Neural cell (in vitro differentiated cells): Measurements from ENCODE around the gene SUGCT.

Experiments used
- CTCF ChIP-seq: fragments of 450-650 bp; IDR thresholded peaks from 2 replicates; pipeline ENCODE4 v1.5.1; 2014; ENCODE audit warnings: antibody characterized with exemption, mild to moderate bottlenecking, moderate library complexity; ENCODE audit not compliant: poor library complexity, severe bottlenecking
- POLR2AphosphoS5 ChIP-seq: IDR thresholded peaks from 2 replicates; pipeline ENCODE4 v1.6.1; 2012

GRCh38 chr7:40095695-40096327 lies 39.0 kb upstream of the SUGCT start:
- no peak for TF ChIP-seq POLR2AphosphoS5
- no peak for TF ChIP-seq CTCF
